ENCODE data around the gene C10orf143. TPM values are rescaled to one million over a fixed set of nuclear protein-coding genes. Genes with fewer than 3 reads are reported as not detected.
"Not testable (repeated sequence)": the region's sequence is repeated elsewhere in the genome, so short reads cannot be mapped to it uniquely, and the experiment has no call there.

C10orf143 gene
- total and polyA plus RNA-seq, 8 donors = 0.29 to 11.6 (median 3.4) TPM; not detected in 2

GRCh38 chr10:130108934-130109604, 1.6 kb downstream of the C10orf143 start:
- Histone ChIP-seq H3K27ac (peak overlapping the region in 4 of 5 donors; percentile 92 to 97 (median 96)), H3K4me3 (peak overlapping the region; percentile 68 to 91 (median 77)), H3K4me1 (peaks cover 18 to 37% (median 30%) of the 10 kb centered on the region in 4 donors), H3K9me3 (no peaks in the 10 kb centered on the region), H3K27me3 (no peaks in the 10 kb centered on the region), H3K36me3 (peaks cover 0 to 16% (median 5%) of the 10 kb centered on the region in 4 donors)
- 46 to 51% (median 49%) methylated on average over 6 of the region's 6 CpGs for WGBS, 5 donors
- no peak for TF ChIP-seq CTCF (IDR thresholded peaks at IDR 0.05)
- peak in 1 of 2 donors; percentile 9 for DNase-seq
- intact Hi-C loops (cut with DNase I; ENCODE audit: low total_unique reads) = no loop called here

- H3K27ac ChIP-seq; intact Hi-C loops (cut with DNase I; ENCODE audit: low total_unique reads); H3K4me3 ChIP-seq; H3K9me3 ChIP-seq; DNase-seq; H3K27me3 ChIP-seq: not testable (repeated sequence)
- Histone ChIP-seq H3K4me1 (peaks cover 18 to 33% (median 30%) of the 10 kb centered on the region in 4 donors), H3K36me3 (peaks cover 0 to 26% (median 6%) of the 10 kb centered on the region in 4 donors)
- 67 to 82% (median 75%) methylated on average over 7 to 8 of the region's 8 CpGs for WGBS, 5 donors
These were observed 2.5 kb downstream of the C10orf143 start for GRCh38 chr10:130108146-130108545.

- TF ChIP-seq EP300 (IDR thresholded peaks at IDR 0.05) (no peak), CTCF (IDR thresholded peaks at IDR 0.05) (no peak), POLR2AphosphoS5 (IDR thresholded peaks at IDR 0.05) (no peak), POLR2A (IDR thresholded peaks at IDR 0.05) (no peak)
- Histone ChIP-seq H3K4me1 (peaks cover 10 to 17% (median 15%) of the 10 kb centered on the region in 4 donors), H3K36me3 (peaks cover 0 to 30% (median 7%) of the 10 kb centered on the region in 4 donors), H3K9me3 (no peaks in the 10 kb centered on the region), H3K27ac (no peak overlapping the region), H3K27me3 (no peaks in the 10 kb centered on the region), H3K4me3 (no peak overlapping the region)
- peak in 1 of 2 donors; percentile 12 for DNase-seq
- WGBS, 5 donors = 79 to 89% (median 83%) methylated on average over 14 to 24 of the region's 24 CpGs
- intact Hi-C loops (cut with DNase I; ENCODE audit: low total_unique reads) = no loop called here
These were observed 4.9 kb downstream of the C10orf143 start for GRCh38 chr10:130105724-130106123.

DNA sequence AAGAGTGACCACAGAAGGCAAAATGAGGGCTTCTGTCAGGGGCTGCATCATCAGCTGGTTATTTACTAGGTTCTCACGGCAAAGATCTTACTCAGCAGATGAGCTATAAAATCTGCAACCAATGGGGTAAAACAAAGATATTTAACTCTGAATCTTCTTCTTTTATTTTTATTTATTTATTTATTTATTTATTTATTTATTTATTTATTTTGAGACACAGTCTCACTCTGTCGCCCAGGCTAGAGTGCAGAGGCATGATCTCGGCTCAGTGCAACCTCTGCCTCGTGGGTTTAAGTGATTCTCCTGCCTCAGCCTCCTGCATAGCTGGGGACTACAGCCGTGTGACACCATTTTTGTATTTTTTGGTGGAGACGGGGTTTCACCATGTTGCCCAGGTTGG, 11.3 kb downstream of the C10orf143 start:
- Histone ChIP-seq H3K36me3 (peaks cover 0 to 15% (median 2%) of the 10 kb centered on the region in 4 donors), H3K27ac (no peak overlapping the region), H3K4me3 (no peak overlapping the region), H3K27me3 (no peaks in the 10 kb centered on the region), H3K9me3 (no peaks in the 10 kb centered on the region), H3K4me1 (no peaks in the 10 kb centered on the region)
- WGBS, 5 donors = 92 to 99% (median 96%) methylated on average over 6 of the region's 6 CpGs
- intact Hi-C loops (cut with DNase I; ENCODE audit: low total_unique reads) = no loop called here
- no peak for TF ChIP-seq EP300 (IDR thresholded peaks at IDR 0.05)
- TF ChIP-seq POLR2AphosphoS5 (IDR thresholded peaks at IDR 0.05) = no peak
- no peak for TF ChIP-seq POLR2A (IDR thresholded peaks at IDR 0.05)
- no peak for TF ChIP-seq CTCF (IDR thresholded peaks at IDR 0.05)
- no peak for DNase-seq

DNA sequence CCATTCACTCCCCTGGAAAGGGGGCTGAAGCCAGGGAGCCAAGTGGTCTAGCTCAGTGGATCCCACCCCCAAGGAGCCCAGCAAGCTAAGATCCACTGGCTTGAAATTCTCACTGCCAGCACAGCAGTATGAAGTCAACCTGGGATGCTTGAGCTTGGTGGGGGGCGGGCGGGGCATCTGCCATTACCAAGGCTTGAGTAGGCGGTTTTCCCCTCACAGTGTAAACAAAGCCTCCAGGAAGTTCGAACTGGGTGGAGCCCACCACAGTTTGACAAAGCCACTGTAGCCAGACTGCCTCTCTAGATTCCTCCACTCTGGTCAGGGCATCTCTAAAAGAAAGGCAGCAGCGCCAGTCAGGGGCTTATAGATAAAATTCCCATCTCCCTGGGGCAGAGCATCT, 20.1 kb downstream of the C10orf143 start:
- H3K4me1 ChIP-seq; H3K9me3 ChIP-seq; intact Hi-C loops (cut with DNase I; ENCODE audit: low total_unique reads); H3K27me3 ChIP-seq; H3K4me3 ChIP-seq; H3K27ac ChIP-seq: not testable (repeated sequence)
- peak in 1 of 2 donors; percentile 9 for DNase-seq
- WGBS, 5 donors = 57 to 82% (median 71%) methylated on average over 4 to 5 of the region's 5 CpGs
- H3K36me3 ChIP-seq = peaks cover 0 to 40% (median 10%) of the 10 kb centered on the region in 4 donors

Data from stomach (tissue), 9 donors.